ENCODE measurements around the gene CSGALNACT2. TPM values are rescaled to one million over a fixed set of nuclear protein-coding genes. Genes with fewer than 3 reads are reported as not detected.

Gene CSGALNACT2
- total and polyA plus RNA-seq, 7 donors = 10.2 to 33.1 (median 18.9) TPM

DNA sequence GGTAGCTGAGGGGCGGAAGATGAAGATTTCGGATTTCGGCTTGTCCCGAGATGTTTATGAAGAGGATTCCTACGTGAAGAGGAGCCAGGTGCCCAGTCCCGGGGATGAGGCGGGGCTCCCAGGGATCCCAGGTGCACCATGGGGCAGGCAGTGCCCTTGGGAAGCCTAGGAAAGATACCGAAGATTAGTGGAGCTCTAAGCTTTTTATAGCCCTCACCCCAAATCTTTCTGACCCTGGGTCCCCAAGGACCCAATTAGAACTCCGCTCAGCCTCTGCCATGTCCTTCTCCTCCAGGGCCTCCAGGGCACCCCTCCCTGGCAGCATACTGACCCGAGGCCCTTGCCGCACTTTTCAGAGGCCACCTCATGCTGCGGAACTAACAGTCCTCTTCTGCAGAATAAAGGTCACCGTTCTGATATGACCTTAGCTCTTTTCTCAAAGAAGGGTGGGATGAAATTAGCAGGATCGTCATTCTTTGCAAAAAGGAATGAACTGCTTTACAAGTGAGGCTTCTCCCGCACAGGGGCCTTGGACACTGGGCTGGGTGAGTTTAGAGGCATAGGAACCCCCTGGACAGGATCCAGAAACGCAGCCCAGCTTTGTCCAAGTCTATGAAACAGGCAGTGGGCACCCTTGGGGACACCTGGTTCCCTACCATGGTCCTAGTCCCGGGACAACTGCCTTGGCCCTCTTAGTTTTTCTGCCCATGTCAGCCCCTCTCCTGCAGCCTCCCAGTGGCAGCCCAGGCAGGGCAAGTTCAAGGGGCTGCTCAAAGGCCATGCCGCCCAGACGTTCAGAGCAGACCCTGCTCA is 17.9 kb upstream of the CSGALNACT2 start:
- intact Hi-C loops (cut with DNase I) = no loop called here
- H3K4me3 ChIP-seq = no peak overlapping the region
- no peaks in the 10 kb centered on the region for H3K27me3 ChIP-seq (ENCODE audit: insufficient read depth in 3 of 3, low read length in 2 of 3)
- TF ChIP-seq, protein P1, sequence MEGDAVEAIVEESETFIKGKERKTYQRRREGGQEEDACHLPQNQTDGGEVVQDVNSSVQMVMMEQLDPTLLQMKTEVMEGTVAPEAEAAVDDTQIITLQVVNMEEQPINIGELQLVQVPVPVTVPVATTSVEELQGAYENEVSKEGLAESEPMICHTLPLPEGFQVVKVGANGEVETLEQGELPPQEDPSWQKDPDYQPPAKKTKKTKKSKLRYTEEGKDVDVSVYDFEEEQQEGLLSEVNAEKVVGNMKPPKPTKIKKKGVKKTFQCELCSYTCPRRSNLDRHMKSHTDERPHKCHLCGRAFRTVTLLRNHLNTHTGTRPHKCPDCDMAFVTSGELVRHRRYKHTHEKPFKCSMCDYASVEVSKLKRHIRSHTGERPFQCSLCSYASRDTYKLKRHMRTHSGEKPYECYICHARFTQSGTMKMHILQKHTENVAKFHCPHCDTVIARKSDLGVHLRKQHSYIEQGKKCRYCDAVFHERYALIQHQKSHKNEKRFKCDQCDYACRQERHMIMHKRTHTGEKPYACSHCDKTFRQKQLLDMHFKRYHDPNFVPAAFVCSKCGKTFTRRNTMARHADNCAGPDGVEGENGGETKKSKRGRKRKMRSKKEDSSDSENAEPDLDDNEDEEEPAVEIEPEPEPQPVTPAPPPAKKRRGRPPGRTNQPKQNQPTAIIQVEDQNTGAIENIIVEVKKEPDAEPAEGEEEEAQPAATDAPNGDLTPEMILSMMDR (IDR thresholded peaks at IDR 0.05) = no peak
- DNase-seq = peak in 1 of 2 donors; percentile 34
- no peaks in the 10 kb centered on the region for H3K9me3 ChIP-seq
- no peaks in the 10 kb centered on the region for H3K4me1 ChIP-seq
- 81 to 84% (median 82%) methylated on average over 19 of the region's 19 CpGs for WGBS, 3 donors
- no peak overlapping the region for H3K27ac ChIP-seq
- ATAC-seq = no peak
- H3K36me3 ChIP-seq (ENCODE audit: insufficient read depth in 1 of 2, low read depth in 1 of 2) = no peaks in the 10 kb centered on the region

DNA sequence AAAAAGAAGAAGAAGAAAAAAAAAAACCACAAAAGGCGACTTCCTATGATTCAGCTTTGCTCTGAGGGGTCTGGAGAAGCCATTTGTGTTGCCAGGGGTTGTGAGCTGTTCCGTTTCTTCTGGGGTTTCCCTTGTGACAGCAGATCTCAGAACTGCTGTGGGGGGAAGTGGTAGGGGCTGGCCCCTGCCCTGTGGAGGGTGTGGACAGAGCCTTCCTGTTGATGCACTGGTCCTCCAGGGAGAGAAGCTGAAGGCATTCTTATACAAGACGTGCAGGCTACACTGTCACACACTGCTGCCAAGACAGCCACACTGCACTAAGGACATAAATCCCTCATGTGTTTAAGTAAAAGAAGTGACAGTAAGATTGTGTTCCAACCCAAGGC is 17.3 kb upstream of the CSGALNACT2 start:
- 50 to 67% (median 62%) methylated on average over 3 of the region's 3 CpGs for WGBS, 3 donors

DNA sequence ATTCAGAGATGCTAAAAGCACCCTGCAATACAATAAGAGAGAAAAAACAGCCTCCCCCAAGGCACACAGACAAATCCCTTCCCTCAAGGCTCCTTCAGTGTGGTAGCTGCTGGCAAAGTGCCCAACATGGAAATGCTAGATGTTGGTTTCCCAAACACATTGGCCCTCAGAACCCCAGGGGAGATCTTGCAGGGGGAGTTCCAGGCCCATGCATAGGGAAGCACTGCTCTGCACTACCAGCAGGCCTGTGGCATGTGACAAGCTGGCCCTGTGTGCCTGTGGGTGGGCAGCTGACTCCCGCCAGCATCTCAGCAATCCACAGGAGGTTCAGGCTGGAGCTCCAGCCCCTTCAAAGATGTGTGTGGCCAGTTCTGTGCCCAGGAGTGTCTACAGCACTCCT is 16.8 kb upstream of the CSGALNACT2 start:
- no peak overlapping the region for H3K27ac ChIP-seq
- DNase-seq (peak in 1 of 2 donors; percentile 41), ATAC-seq (no peak)
- no peaks in the 10 kb centered on the region for H3K4me1 ChIP-seq
- no peaks in the 10 kb centered on the region for H3K27me3 ChIP-seq (ENCODE audit: insufficient read depth in 3 of 3, low read length in 2 of 3)
- intact Hi-C loops (cut with DNase I) = no loop called here
- 82 to 100% (median 91%) methylated on average over 1 of the region's 1 CpG for WGBS, 3 donors
- H3K4me3 ChIP-seq = no peak overlapping the region
- no peaks in the 10 kb centered on the region for H3K36me3 ChIP-seq (ENCODE audit: insufficient read depth in 1 of 2, low read depth in 1 of 2)
- H3K9me3 ChIP-seq = no peaks in the 10 kb centered on the region
- TF ChIP-seq, protein P1 (IDR thresholded peaks at IDR 0.05) = no peak

More for the DNA sequence above, 17.3 kb upstream of the CSGALNACT2 start:
- Histone ChIP-seq H3K4me1 (no peaks in the 10 kb centered on the region), H3K9me3 (no peaks in the 10 kb centered on the region), H3K27ac (no peak overlapping the region), H3K27me3 (ENCODE audit: insufficient read depth in 3 of 3, low read length in 2 of 3) (no peaks in the 10 kb centered on the region), H3K36me3 (ENCODE audit: insufficient read depth in 1 of 2, low read depth in 1 of 2) (no peaks in the 10 kb centered on the region), H3K4me3 (no peak overlapping the region)
- ATAC-seq = peak in 2 of 4 donors; percentile 28 to 37
- peak in 1 of 2 donors; percentile 50 for DNase-seq
- TF ChIP-seq, protein P1 (IDR thresholded peaks at IDR 0.05) = no peak
- intact Hi-C loops (cut with DNase I) = no loop called here

DNA sequence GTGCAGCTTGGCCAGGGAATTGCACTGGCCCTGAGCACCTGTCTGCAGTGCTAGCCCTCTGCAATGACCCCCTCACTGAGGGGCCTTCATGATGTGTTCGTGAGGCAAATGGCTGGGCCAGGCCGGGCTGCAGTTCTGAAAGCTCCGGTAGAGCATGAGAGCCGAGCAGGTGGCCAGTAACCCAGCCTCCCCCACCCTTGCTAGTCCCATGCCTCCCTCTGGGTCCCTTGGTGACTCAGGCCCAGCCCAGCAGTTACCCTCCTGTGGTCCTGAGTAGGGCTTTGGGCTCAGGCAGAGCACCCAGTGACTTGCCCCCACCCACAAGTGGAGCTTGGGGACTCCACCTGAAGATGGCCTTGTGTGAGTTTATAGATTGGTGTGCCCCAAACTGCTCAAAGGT is 16.1 kb upstream of the CSGALNACT2 start:
- no peaks in the 10 kb centered on the region for H3K36me3 ChIP-seq (ENCODE audit: insufficient read depth in 1 of 2, low read depth in 1 of 2)
- H3K4me3 ChIP-seq = no peak overlapping the region
- intact Hi-C loops (cut with DNase I) = no loop called here
- TF ChIP-seq, protein P1 (IDR thresholded peaks at IDR 0.05) = no peak
- H3K9me3 ChIP-seq = no peaks in the 10 kb centered on the region
- no peaks in the 10 kb centered on the region for H3K27me3 ChIP-seq (ENCODE audit: insufficient read depth in 3 of 3, low read length in 2 of 3)
- DNase-seq (peak in 1 of 2 donors; percentile 23), ATAC-seq (no peak)
- H3K27ac ChIP-seq = no peak overlapping the region
- 88 to 96% (median 91%) methylated on average over 4 of the region's 4 CpGs for WGBS, 3 donors
- no peaks in the 10 kb centered on the region for H3K4me1 ChIP-seq

Data from psoas muscle (tissue), 8 donors.